Osteoblast (primary cell): ENCODE results near the gene TFAP2B. TPM values are rescaled to one million over a fixed set of nuclear protein-coding genes. Genes with fewer than 3 reads are reported as not detected.

Experiments used
- DNase-seq: peaks from one replicate; pipeline ENCODE4 v3.0.0; 2011; ENCODE audit warnings: low spot score, mixed read lengths; ENCODE audit not compliant: insufficient read length; ENCODE audit errors: missing footprints
- H2AFZ ChIP-seq: 2 replicates; pipeline ENCODE4 v1.6.0; 2011; ENCODE audit warnings: mild to moderate bottlenecking, low read length
- H3K27ac ChIP-seq: 2 replicates; pipeline ENCODE4 v1.5.1; 2011; ENCODE audit warnings: mild to moderate bottlenecking, low read depth, low read length, moderate library complexity
- H3K27me3 ChIP-seq: 2 replicates; pipeline ENCODE4 v1.6.0; 2012; ENCODE audit warnings: mild to moderate bottlenecking, control low read depth, inconsistent platforms, low read length, moderate library complexity; ENCODE audit not compliant: insufficient read depth
- H3K36me3 ChIP-seq: 2 replicates; pipeline ENCODE4 v1.5.1; 2011; ENCODE audit warnings: mild to moderate bottlenecking, low read length, control low read depth, moderate library complexity; ENCODE audit not compliant: insufficient read depth
- H3K4me1 ChIP-seq: 2 replicates; pipeline ENCODE4 v1.5.1; 2011; ENCODE audit warnings: mild to moderate bottlenecking, low read length, control low read depth, moderate library complexity; ENCODE audit not compliant: insufficient read depth
- H3K4me2 ChIP-seq: 2 replicates; pipeline ENCODE4 v1.6.0; 2011; ENCODE audit warnings: mild to moderate bottlenecking, low read length; ENCODE audit not compliant: insufficient read depth
- H3K4me3 ChIP-seq: fragments of 200-600 bp; sonication (generic); 3 replicates; pipeline ENCODE4 v1.5.1; 2012; ENCODE audit warnings: mild to moderate bottlenecking, low read length, inconsistent platforms; ENCODE audit not compliant: insufficient read depth
- H3K79me2 ChIP-seq: 2 replicates; pipeline ENCODE4 v1.6.0; 2012; ENCODE audit warnings: mild to moderate bottlenecking, low read length, control low read depth, inconsistent platforms; ENCODE audit not compliant: insufficient read depth
- H3K9me3 ChIP-seq: 2 replicates; pipeline ENCODE4 v1.5.1; 2011; ENCODE audit warnings: low read depth, low read length, control low read depth
- H4K20me1 ChIP-seq: 2 replicates; pipeline ENCODE4 v1.6.0; 2012; ENCODE audit warnings: mild to moderate bottlenecking, low read length, control low read depth; ENCODE audit not compliant: insufficient read depth
- total RNA-seq: library from RNA; depleted of rRNA; stranded (reverse); fragments of >200 nt; gene quantifications from 2 replicates; pipeline ENCODE4 v1.2.3, GENCODE V29; 2012
- TF ChIP-seq, protein P1 (sequence below): IDR thresholded peaks from 2 replicates; pipeline ENCODE4 v1.5.1; 2011; ENCODE audit warnings: mild to moderate bottlenecking, low read depth, low read length, moderate library complexity; ENCODE audit errors: extremely low read depth

The TFAP2B gene
- total RNA-seq, 1 donor = not detected

DNA sequence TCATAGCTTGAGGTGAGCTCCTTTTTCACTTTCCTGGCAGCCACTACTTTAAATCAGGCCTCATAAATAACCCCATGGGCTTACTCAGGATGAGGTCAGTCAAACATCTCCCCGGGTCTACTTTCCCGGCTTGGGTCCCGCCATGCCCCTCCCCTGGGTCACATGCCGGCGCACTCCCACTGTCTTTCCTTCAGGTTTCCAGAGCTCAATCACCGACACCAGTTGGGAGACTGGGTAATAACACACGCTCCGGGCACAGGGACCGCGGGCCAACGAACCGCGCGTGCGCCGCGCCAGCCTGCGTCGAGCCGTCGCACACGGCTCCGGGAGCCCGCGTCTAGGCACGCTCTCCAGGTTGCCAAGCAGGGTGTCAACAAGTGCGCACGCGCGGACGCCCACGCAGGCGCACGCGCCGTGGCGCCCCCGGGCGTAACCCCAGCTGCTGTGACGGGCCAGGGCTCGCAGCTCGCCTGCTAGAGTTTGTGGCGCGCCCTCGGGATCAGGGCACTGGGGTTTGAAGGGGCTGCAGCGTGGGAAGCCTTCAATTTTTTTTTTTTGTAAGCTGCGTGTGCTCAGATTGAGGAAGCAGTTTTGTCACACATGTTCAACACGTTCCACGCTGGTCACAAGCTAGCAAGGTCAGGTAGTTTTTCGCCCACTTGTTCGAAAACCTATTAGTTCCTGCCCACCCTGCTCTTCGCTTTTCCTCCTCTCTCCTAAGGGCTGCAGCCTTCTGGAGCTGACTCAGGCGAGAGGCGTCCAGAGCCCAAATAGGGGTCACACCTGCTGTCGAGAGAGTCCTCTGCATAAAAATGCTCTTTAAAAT, 31.8 kb downstream of the TFAP2B start:
- Histone ChIP-seq H3K79me2 (no peaks in the 10 kb centered on the region), H2AFZ (no peak overlapping the region), H3K9me3 (no peaks in the 10 kb centered on the region), H3K27me3 (peaks cover 16% of the 10 kb centered on the region), H3K27ac (no peak overlapping the region), H4K20me1 (no peaks in the 10 kb centered on the region), H3K4me1 (no peaks in the 10 kb centered on the region), H3K36me3 (no peaks in the 10 kb centered on the region), H3K4me2 (no peak overlapping the region), H3K4me3 (no peak overlapping the region)
- TF ChIP-seq, protein P1, sequence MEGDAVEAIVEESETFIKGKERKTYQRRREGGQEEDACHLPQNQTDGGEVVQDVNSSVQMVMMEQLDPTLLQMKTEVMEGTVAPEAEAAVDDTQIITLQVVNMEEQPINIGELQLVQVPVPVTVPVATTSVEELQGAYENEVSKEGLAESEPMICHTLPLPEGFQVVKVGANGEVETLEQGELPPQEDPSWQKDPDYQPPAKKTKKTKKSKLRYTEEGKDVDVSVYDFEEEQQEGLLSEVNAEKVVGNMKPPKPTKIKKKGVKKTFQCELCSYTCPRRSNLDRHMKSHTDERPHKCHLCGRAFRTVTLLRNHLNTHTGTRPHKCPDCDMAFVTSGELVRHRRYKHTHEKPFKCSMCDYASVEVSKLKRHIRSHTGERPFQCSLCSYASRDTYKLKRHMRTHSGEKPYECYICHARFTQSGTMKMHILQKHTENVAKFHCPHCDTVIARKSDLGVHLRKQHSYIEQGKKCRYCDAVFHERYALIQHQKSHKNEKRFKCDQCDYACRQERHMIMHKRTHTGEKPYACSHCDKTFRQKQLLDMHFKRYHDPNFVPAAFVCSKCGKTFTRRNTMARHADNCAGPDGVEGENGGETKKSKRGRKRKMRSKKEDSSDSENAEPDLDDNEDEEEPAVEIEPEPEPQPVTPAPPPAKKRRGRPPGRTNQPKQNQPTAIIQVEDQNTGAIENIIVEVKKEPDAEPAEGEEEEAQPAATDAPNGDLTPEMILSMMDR = no peak
- DNase-seq = no peak

DNA sequence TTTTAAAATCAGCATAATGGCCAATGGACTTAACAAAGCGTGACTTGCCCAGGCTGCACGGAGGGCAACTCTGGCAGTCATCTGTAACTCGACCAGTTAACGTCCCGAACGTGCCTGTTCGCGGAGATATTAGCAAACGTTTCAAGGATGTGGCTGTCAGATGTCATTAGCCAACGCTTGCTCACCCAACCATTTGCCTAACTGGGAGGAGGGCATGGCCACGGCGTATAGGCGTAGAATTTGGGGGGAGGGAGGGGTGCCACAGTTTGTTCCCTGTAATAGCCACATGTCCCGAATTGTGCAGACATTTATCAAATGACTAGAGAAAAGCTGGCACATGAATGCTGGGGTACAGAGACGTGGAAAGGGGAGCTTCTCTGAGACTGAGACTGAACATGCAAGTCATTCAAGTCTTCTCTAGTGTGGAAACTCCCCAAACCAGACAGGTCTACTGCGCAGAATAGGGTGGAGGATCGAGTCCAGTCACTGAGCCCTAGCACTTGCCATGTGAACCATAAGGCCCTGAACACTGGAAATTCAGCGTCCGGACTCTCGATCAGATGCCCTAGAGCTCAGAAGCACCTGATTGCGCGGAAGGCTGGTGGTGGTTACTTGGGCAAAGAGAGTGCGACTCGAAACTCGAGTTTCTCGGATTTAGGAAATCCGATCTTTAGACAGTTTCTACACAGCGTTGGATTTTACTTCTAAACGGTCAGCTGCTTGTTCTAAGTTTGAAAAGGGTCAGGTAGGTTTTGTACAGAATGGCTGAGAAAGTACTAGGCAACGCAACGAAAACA, 32.6 kb downstream of the TFAP2B start:
- DNase-seq = peak; percentile 76
- H2AFZ ChIP-seq = no peak overlapping the region
- peaks cover 12% of the 10 kb centered on the region for H3K27me3 ChIP-seq
- H3K4me1 ChIP-seq = no peaks in the 10 kb centered on the region
- TF ChIP-seq, protein P1 = no peak
- H3K4me3 ChIP-seq = no peak overlapping the region
- H4K20me1 ChIP-seq = no peaks in the 10 kb centered on the region
- no peak overlapping the region for H3K4me2 ChIP-seq
- H3K9me3 ChIP-seq = no peaks in the 10 kb centered on the region
- no peak overlapping the region for H3K27ac ChIP-seq
- H3K36me3 ChIP-seq = no peaks in the 10 kb centered on the region
- no peaks in the 10 kb centered on the region for H3K79me2 ChIP-seq

DNA sequence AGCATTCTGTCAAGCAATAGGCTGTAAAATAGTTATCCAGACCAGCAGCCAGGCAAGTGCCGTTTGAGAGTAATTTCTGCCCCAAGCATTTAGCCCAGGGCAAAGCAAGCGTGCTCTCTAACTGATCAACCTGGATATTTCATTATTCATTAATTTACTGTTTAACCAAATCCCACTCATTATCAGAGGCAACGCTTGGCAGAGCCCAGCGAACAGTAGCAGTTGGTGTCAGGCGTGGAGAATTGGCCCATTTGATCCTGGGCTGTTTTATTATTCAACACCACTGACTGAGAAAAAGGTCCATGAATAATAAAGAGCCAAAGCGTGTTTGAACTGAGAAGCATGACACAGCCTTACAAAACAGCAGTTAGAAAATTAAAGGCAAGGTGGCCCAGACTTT, 35.3 kb downstream of the TFAP2B start:
- Histone ChIP-seq H3K4me1 (no peaks in the 10 kb centered on the region), H4K20me1 (no peaks in the 10 kb centered on the region), H3K9me3 (no peaks in the 10 kb centered on the region), H2AFZ (no peak overlapping the region), H3K4me2 (no peak overlapping the region), H3K27me3 (peaks cover 12% of the 10 kb centered on the region), H3K79me2 (no peaks in the 10 kb centered on the region), H3K27ac (no peak overlapping the region), H3K4me3 (no peak overlapping the region), H3K36me3 (no peaks in the 10 kb centered on the region)
- TF ChIP-seq, protein P1 = no peak
- no peak for DNase-seq

DNA sequence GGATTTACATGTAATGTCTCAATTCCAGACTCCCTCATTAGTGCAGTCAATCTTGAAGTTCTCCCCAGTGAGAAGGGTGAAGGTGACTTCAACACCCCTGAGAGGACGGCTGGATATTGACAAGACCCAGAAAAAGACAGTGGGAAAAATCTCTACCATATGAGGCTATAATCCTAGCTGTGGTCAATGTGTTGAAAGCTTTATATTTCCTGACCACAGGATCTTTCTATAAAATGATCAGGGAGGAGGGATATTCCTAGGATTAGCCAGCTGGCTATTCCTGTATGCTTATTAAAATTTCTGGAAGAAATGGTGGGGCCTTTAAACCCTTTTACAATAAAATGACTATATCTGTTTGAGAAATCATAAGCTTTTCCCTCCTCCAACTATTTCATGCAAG, 43.0 kb downstream of the TFAP2B start:
- DNase-seq = no peak
- Histone ChIP-seq H3K4me3 (no peak overlapping the region), H3K9me3 (no peaks in the 10 kb centered on the region), H3K79me2 (no peaks in the 10 kb centered on the region), H3K4me1 (no peaks in the 10 kb centered on the region), H3K27ac (no peak overlapping the region), H3K4me2 (no peak overlapping the region), H3K36me3 (no peaks in the 10 kb centered on the region), H2AFZ (no peak overlapping the region), H3K27me3 (no peaks in the 10 kb centered on the region), H4K20me1 (no peaks in the 10 kb centered on the region)
- TF ChIP-seq, protein P1 = no peak
